IPS-NIHi7 (cell line): ENCODE data around the gene CUEDC2.

Source experiments
- DNase-seq: peaks from one replicate; pipeline ENCODE4 v3.0.0; 2012; ENCODE audit warnings: mixed read lengths; ENCODE audit errors: extremely low spot score

Gene CUEDC2

DNA sequence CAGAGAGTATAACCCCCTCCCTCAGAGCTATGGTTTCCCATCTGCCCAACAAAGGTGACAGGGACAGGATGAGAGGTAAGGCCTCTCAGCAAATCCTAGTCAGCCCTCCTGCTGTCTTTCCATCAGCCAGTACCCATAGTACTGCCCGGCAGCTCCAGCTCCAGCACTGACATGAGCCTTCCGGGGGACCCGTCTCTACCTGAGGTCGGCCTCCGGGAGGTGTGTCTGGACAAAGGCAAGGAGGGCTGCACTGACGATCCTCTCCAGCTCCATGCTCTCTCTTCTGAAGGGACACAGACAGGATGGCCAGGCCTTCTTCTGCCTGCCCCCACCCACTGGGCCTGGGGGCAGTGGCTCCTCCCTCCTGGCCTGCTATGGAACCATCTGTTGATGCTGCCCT is 7.5 kb downstream of the CUEDC2 start:
- DNase-seq, result no peak

DNA sequence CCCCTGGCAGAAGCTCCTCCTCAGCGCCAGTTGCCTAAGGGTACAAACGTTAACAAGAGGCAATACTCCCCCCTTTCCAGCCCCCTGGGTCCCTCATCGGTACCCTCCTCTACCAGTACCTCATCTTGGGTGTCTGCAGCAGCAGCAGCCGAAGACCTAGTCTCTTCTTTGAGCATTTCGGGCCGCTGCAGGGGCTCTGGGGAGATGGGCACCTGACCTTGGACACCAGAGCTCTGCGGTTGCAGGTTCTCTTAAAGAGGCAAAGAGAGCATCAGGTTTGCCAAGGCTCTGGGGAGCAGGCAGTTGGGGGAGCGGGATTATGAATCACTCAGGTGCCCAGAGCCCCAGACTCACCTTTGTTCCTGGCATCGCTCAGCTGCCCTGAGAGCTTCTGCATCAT is 8.2 kb downstream of the CUEDC2 start:
- no peak for DNase-seq

DNA sequence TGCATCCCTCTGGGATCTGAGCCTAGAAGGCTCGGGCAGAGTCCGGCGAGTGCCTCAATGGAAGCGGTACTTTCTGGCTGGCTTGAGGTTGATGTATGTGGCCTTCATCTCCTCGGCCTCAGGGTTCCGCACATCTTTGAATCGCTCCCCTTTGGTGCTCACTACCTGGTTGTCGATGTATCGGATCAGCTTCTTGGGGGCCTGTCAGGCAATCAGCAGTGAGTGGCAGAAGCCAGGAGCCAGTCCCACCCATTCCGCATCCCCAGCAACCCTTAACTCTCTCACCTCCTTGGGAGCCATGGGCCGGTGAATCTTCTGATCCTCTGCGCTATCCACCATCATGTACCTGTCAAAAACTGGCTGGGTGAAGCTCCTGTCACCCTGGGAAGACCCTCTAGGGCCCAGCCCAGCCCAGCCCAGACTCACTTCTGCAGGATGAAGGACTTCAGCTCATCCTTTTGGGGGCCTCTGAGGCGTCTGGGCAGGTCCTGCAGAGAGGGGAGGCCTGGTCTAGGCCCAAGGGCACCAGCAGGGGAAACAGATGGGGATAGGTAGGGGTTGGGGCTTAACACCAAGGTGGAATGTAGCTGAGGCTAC is 8.9 kb downstream of the CUEDC2 start:
- no peak for DNase-seq

DNA sequence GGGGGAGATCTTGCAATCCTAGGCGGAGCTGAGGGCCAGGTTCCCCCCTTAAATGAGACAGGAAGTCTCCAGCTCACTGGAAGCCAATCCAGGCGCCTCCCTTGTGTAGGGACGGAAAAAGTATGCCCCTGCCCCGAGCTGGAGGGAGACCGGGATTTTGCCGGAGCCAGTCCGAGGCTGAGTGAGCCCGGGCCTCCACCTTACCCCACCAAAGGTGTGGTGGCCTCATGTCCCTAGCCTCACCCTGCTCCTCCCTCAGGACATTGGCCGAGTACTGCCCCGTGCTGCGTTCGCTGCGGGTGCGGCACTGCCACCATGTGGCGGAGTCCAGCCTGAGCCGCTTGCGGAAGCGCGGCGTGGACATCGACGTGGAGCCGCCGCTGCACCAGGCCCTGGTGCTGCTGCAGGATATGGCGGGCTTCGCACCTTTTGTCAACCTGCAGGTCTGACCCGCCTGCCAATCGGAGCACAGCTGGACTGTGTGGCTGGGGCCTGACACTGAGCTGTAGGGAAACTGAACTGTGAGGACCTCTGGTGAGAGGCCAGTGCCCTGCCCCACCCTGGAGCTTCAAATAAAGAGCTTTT is 9.7 kb downstream of the CUEDC2 start:
- DNase-seq, result peak; percentile 77

DNA sequence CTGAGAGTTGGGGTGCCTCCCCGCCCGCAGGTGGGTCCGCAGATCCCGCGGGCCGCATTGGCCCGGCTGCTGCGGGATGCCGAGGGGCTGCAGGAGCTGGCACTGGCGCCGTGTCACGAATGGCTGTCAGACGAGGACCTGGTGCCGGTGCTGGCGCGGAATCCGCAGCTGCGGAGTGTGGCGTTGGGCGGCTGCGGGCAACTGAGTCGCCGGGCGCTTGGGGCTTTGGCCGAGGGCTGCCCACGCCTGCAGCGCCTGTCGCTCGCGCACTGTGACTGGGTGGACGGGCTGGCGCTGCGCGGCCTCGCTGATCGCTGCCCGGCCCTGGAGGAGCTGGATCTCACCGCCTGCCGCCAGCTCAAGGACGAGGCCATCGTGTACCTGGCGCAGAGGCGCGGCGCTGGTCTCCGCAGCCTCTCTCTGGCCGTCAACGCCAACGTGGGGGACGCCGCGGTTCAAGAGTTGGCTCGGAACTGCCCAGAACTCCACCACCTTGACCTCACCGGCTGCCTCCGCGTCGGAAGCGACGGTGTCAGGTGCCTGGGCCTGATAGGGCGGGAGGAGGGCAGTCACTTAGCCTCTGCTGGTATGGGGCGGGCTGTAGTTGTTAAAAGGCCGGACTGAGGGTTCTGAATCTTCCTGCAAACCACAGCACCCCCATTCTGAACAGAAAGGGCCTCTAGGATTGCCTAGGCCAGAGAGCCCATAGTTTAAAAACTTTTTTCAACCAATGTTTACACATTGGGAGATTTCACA is 10.4 kb downstream of the CUEDC2 start:
- DNase-seq, result no peak

DNA sequence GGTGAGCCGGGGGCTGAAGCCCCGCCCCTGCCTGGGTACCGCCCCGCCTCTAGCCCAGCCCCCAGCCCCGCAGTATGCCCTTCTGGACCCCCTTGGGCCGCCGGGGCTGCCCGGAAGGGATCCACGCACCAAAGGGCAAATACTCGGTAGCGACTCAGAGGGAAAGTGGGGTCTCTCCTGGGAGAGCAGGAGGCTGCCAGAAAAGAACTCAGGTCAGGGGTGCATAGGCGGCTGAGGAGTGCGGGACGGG is 10.9 kb downstream of the CUEDC2 start:
- DNase-seq, result no peak

DNA sequence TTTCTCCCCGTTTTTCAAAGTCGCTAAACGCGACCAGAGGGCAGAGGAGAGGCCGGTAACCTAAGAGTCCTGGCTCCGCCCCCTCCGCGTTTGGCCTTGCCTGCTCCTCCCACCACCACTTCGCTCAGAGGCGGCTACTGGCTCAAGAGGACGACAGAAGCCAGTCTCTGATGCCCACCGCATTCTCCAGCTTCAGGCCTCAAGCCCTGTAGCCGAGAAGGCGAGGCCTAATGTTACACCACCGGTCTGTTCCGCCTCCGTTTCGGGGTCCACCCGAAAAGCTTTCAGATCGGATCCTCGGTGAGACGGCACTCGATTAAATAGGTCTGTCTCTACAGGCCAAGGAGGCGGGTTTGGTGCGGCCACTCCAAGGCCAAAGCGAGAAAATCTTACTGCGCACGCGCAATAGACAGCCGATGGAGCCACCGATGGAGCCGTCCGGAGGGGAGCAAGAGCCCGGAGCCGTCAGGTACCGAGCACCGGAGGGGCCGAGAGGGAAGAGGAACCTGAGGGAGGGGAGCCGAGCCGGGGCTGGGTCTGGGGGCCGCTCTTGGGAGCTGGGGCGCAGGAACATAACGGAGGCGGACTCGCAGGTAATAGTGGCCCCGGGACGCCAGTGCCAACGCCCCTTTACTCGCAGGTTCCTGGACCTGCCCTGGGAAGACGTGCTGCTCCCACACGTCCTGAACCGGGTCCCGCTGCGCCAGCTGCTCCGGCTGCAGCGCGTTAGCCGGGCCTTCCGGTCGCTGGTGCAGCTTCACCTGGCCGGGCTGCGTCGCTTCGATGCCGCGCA is 11.5 kb downstream of the CUEDC2 start, which contains the start of gene FBXL15:
TSS of gene FBXL15 (plus strand) at position 123 of the 793 bp plus-strand sequence. CDS start at position 417, 294 bp downstream.
- peak; percentile 94 for DNase-seq

DNA sequence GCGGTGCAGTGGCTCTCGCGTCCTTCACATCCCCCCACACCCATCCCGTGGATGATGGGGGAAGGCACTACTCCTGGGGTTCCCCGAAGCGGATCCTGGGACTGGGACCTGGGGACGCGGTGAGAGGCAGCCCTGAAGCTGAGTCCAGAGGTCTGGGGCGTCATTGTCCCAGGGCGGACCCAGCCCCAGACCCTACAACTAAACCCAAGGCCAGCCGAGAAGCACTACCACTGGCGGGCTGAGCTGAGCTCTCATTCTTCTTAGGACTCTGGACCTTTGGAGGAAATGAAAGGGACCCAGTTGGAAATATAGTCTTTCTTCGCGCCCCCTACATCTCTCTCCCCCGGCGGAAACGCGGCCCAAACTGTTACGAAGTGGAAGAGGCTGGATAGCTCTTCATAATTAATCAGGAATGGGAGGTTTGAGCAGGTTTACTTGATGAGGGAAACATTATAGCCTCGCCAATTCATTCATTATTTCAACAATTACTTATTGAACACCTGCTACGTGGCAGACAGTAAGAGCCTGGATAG is 12.1 kb downstream of the CUEDC2 start:
- DNase-seq, result no peak

DNA sequence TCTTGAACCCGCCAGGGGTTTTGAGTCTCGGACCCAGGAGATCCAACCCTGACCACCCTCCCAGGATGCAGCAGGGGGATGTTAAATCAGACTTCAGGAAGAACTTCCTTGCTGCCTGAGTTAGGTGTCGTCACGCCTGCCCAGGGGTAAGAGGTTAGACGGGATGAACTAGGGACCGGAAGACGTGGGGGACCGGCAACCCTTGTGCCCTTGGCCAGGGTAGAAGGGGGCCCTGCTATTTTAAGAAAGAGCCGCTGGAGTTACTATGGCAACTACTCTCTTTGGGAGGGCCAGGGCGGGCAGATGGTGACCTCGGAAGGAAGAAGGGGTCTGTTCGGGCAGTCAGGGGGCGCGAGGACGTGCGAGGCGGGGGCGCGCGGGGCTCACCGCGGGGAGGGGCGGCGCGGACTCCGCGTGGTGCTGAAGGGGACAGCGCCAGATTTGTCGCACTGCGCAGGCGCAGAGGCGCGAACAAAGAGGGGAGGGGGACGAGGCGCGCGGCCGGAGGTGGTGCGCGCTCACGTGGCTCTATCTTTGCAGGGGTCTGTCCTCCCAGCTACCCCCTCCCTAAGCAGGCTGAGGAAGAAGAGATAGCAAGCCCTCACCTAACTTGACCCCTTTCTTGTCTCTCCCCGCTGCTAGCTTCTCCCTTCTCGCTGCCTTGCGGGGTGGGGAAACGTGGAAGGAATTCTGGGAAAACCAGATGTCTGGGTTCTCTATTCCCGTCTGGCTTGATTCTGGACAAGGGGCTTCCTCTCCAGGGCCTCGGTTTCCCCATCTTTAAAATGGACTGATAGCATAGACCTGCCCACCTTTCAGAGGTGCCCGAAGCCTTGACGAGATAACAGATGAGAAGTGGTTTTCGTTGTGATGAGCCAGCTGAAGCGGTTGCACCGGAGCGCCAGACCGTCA is 12.8 kb downstream of the CUEDC2 start:
- DNase-seq, result peak; percentile 81

DNA sequence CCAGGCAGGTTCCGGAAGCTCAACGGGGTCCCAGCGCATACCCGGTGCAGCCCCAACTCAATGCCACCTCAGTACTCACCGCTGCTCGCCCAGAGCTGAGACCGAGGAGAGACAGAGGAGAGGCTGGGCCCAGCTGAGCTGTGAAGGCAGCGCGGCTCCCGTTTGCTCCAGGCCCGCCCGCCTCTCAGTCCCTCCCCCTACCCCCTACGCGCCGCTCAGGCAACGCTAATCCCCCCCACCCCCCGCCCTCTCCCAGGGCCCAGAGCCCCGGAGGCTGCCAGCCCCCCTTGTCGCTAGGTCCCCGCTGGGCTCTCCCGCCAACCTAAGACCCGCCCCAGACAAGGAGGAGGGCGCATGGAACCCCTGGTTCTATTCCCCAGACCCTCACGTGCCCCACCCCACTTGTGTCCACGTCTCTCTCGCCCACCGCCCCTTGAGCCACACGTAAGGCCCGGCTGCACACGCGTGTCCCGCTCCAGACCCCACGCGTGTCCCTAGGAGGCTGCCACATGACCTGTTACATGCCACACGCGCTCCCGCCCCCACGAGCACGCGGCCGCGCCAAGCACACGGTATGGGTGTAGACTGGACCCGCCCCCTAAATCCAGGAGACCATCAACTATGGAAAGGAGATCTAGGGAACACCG is 13.6 kb downstream of the CUEDC2 start, which contains the start of gene PSD:
TSS of gene PSD (minus strand) at position 164 of the 647 bp plus-strand sequence. CDS start 1,747 bp downstream, outside the sequence.
- DNase-seq, result peak; percentile 69

DNA sequence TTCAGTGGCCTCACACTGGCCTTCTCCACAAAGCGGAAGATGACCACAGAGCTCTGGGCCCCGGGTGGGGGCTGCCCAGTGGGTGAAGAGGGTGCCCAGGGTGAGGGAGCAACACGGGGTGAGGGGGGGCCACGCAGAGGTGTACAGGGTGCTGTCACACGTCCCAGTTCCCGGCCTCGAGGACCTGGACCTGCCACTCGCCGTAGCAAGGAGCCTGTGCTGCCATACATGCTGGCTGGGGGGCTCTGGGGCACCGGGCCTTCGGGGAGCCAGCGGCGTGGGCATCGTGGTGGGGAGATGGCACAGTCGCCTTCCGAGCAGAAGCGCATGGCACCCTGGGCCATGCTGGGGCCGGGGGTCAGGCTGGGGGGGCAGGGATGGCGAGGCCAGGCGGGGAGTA is 15.7 kb downstream of the CUEDC2 start:
- DNase-seq, result no peak

DNA sequence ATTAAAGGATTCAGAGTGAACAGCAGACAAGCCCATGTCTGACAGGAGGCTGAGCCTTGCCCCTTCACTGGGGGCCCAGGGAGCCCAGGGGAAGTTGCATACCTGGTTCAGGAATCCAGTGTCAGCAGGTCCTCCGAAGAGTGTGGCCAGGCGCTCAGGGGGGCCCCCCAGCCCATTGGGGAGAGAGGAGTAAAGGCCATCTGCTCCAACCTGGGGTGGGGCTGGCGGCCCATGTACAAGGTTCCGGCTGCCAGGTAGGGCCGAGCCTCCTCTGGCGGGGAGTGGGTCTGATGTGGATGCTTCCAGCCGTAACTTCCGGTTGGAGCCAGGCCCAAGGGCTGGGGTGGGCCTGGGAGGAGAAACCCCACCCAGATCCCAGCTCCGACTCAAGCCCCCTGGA is 16.1 kb downstream of the CUEDC2 start:
- no peak for DNase-seq

DNA sequence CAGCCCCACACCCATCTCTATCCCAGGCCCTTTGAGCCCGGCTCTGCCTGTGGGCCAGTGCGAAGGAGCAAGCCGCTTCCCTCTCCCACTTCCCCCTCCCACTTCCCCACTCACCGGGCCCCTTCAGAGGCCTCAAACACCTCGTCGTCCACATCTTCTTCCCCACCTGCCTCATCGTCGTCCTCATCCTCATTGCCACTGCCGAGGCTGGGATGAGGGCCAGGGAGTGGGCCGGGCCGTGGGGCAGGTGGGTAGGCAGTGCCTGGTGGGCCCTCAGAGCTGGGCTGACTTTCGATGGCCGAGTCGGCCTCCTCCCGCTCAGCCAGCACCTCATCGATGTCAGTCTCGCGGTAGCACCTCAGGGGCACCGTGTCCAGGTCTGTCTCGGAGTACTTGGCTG is 17.6 kb downstream of the CUEDC2 start:
- DNase-seq, result no peak

DNA sequence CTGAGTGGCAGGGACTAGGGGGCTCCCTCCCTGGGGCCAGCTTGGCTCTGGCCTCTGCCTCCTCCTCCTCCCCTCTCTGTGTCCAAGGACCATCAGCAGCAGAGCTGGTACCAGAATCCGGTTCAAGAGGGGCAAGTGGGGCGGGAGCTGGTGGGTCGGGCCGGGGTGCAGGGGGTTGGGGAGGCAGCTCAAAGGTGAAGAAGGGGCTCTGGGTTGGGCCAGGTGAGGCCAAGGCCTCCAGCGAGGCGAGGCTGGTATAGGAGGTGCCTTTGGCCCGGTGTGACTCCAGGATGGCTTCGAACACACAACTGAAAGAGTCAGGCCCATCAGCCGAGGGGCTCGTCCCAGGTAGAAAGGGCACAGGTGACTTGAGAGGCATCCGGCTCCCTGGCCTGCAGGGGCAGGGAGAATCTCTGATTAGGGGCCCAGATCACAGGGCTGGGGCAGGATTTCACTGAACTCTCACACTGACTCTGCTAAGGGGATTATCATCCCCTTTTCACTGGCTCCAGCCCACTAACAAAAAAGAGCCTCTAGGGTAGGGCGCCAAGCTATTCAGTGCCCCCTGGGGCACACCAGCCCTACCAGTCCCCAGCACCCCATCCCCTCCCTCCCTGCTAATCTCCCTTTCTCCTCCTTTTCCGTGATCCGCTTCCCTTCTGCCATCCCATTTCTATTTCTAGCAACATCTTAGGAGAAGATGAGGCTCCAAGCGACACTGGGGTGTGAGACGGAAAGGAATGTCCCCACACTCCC is 18.4 kb downstream of the CUEDC2 start:
- no peak for DNase-seq

DNA sequence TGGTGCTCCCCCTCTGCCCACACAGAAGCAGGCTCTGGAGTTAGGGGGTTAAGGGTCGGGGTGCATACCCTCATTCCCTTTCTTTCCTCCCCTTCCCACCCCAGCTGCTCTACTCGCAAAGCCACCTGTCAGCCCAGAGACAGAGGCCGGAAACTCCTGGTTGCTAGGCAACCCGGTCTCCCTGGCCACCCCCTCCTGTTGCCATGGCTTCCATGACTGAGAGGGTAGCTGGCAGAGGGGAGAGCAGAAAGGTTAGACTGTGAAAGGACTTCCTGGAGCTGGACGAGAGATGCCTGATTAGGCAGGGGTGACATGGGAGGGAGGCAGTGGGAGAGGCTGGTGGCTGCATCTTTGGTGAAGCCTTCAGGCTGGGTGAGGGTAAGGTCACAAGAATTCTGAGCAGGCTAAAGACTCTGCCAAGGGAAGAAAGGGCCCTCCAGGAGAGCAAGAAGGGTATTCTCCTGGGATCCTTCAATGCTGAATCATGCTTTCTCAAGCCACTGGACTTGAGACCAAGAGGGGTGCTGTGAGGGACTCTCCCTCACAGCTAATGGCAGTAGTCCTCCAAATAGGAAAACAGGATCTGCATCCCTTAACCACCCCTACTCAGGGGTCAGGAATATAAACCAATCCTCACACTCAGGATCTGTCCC is 19.2 kb downstream of the CUEDC2 start:
- DNase-seq, result peak; percentile 70

DNA sequence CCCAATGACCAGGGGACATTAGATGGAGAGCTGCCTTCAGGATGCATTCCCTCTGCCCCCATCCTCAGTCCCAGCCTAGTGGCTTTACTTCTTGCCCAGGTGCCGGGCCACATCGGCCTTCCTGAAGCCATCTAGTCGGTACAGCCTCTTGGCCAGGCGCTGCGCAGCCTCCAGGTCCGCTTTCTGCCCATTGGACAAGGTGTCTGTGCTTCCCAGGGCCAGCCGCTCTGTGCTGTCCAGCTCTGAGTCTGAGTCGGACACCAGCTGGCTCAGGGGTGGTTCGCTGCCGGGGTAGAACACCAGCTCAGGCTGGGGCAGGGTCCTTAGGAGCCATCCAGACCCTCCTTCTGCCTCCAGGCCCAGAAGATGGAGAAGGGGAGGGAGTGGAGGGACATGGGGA is 20.1 kb downstream of the CUEDC2 start:
- DNase-seq, result no peak

DNA sequence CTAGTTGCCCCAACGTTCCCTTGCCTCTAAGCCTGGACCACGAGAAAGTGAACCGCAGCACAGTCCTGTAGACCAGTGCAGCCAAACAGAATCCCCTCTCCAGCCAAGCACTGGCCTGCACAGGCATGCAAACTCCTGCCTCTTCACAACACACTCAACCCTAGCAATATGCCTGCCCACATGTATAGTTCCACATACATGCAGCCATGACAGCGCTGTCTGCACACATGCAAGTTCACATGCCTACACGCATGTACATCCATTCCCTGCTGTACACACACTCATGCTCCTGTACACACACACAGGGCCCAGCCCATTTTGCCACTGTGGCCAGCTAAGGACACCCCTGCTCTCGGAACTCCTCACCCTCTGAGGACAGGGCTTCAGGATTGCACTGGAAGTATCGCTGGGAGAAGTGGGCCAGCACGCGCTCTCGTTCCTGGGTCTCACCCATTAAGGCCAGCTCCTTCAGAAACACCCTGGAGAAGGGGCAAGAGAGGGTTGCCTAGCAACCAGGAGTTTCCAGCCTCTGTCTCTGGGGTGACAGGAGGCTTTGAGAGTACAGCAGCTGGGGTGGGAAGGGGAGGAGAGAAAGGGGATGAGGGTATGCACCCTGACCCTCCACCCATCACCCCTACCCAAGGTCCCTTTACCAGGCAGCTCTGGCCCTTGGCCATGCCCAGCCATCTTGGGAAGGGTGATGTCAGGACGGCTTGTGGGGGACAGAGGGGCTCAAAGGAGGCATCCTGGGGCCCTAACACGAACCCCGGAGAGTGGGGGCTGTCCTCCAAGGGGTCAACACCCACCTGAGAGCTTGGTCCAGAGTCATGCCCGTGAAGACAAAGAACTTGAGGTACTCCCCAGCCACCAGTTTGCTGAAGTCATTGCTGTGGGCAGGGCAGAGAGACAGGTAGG is 20.8 kb downstream of the CUEDC2 start:
- DNase-seq, result no peak

DNA sequence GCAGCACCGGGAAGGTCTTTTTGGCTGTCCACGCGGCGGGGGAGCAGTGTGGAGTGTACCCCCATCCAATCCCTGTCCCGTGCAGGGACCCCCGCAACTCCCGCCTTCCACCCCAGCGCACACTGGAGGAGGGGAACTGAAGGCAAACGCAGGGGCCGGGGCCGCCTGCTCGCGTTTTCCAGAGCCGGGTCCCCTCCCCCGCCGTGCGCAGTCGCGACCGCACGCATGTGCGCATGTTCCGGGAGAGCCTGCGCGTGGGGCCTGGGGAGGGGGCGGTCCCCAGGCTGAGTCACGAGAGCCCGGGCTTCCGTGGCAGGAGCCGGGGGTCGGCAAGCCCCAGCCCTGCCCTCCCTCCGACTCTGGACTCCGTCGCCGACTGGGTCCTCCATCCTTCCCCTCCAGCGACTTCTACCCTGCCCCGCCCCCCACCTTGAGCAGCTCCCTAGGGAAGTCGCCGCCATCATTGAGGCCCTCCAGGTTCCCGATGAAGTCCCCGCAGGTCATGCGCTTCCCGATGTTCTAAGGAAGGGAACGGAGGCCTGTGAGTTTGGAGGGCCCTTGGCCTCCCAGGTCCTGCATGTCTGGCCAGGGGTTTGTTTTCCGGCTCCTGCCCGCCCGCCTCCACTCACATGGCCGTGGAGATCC is 21.8 kb downstream of the CUEDC2 start:
- peak; percentile 54 for DNase-seq
